ENCODE measurements around the gene SERPINE1. TPM values are rescaled to one million over a fixed set of nuclear protein-coding genes. Genes with fewer than 3 reads are reported as not detected.

Gene SERPINE1
- total and polyA plus RNA-seq, 2 of the 13 experiments (the other 11 are each of a cell fraction or from before 2014, with no cell fraction given), result 21.2 to 1,576 TPM

DNA sequence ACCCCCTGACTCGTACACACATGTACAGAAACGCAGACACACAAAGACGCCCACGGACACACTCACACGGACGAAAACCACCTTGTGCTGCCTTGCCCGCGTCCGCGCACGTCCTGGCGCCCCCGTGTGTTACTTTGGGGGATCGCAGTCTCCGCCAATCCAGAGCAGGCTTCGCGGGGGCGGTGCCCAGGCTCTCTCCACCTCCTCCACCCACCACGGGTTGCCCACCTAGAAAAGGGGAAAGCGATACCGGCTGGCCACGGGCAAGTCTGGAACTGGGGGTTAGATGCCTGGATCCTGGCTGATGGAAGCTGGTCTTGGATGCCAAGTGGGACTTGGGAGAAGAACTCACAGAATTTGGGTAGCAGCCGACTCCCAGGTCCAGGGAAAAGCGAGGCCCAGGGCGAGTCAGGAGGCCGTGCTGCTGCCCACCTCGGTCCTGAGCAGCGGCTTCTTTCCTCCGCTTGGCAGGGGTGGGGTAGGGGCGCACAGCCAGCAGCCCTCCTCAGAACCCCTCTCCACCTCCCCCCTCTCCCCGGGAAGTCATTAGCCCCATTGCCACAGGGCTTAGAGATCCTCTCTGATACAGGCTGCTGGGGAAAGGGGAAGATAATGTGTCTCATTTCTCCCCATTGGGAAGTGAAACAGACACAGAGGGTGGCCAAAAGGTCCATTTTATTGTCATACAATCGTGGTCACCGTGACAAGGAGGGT lies 43.1 kb downstream of the SERPINE1 start (continued):
- TF ChIP-seq, protein P1, sequence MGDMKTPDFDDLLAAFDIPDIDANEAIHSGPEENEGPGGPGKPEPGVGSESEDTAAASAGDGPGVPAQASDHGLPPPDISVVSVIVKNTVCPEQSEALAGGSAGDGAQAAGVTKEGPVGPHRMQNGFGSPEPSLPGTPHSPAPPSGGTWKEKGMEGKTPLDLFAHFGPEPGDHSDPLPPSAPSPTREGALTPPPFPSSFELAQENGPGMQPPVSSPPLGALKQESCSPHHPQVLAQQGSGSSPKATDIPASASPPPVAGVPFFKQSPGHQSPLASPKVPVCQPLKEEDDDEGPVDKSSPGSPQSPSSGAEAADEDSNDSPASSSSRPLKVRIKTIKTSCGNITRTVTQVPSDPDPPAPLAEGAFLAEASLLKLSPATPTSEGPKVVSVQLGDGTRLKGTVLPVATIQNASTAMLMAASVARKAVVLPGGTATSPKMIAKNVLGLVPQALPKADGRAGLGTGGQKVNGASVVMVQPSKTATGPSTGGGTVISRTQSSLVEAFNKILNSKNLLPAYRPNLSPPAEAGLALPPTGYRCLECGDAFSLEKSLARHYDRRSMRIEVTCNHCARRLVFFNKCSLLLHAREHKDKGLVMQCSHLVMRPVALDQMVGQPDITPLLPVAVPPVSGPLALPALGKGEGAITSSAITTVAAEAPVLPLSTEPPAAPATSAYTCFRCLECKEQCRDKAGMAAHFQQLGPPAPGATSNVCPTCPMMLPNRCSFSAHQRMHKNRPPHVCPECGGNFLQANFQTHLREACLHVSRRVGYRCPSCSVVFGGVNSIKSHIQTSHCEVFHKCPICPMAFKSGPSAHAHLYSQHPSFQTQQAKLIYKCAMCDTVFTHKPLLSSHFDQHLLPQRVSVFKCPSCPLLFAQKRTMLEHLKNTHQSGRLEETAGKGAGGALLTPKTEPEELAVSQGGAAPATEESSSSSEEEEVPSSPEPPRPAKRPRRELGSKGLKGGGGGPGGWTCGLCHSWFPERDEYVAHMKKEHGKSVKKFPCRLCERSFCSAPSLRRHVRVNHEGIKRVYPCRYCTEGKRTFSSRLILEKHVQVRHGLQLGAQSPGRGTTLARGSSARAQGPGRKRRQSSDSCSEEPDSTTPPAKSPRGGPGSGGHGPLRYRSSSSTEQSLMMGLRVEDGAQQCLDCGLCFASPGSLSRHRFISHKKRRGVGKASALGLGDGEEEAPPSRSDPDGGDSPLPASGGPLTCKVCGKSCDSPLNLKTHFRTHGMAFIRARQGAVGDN (CRISPR knock-in tag; IDR thresholded peaks at IDR 0.05), result peak; percentile 46
- TF ChIP-seq MAZ (IDR thresholded peaks at IDR 0.05; ENCODE audit: borderline replicate concordance, low read depth, low read length), result no peak
- no peak for TF ChIP-seq MAZ (CRISPR knock-in tag; IDR thresholded peaks at IDR 0.05; ENCODE audit: low read depth)
- TF ChIP-seq GFI1 (CRISPR knock-in tag; IDR thresholded peaks at IDR 0.05; ENCODE audit: borderline replicate concordance), result no peak
- peak; percentile 73 for TF ChIP-seq RAD21 (CRISPR knock-in tag; IDR thresholded peaks at IDR 0.05)
- TF ChIP-seq ISL2 (CRISPR knock-in tag; IDR thresholded peaks at IDR 0.05), result no peak
- TF ChIP-seq KAT8 (CRISPR knock-in tag; IDR thresholded peaks at IDR 0.05), result no peak
- no peak for TF ChIP-seq BHLHE40 (IDR thresholded peaks at IDR 0.05; ENCODE audit: low read length)
- 0 out of 2 replicates have a peak, but pooled peaks have one; percentile 12 for TF ChIP-seq FOXA3 (CRISPR knock-in tag; IDR thresholded peaks at IDR 0.05)
- TF ChIP-seq, protein P2, sequence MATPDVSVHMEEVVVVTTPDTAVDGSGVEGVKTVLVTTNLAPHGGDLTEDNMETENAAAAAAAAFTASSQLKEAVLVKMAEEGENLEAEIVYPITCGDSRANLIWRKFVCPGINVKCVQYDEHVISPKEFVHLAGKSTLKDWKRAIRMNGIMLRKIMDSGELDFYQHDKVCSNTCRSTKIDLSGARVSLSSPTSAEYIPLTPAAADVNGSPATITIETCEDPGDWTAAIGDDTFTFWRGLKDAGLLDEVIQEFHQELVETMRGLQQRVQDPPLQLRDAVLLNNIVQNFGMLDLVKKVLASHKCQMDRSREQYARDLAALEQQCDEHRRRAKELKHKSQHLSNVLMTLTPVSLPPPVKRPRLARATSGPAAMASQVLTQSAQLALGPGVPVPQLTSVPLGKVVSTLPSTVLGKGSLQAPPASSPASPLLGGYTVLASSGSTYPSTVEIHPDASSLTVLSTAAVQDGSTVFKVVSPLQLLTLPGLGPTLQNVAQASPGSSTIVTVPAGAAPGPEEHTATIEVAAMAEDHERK (CRISPR knock-in tag; IDR thresholded peaks at IDR 0.05; ENCODE audit: low read depth), result no peak
- TF ChIP-seq, protein P3, sequence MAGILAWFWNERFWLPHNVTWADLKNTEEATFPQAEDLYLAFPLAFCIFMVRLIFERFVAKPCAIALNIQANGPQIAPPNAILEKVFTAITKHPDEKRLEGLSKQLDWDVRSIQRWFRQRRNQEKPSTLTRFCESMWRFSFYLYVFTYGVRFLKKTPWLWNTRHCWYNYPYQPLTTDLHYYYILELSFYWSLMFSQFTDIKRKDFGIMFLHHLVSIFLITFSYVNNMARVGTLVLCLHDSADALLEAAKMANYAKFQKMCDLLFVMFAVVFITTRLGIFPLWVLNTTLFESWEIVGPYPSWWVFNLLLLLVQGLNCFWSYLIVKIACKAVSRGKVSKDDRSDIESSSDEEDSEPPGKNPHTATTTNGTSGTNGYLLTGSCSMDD (CRISPR knock-in tag; IDR thresholded peaks at IDR 0.05), result no peak
- no peak for TF ChIP-seq MZF1 (CRISPR knock-in tag; IDR thresholded peaks at IDR 0.05; ENCODE audit: borderline replicate concordance)
- peak; percentile 84; the same call in 1 of the 2 replicates for TF ChIP-seq NRL (CRISPR knock-in tag; IDR thresholded peaks at IDR 0.05; ENCODE audit: borderline replicate concordance)
- TF ChIP-seq NBN (conservative IDR thresholded peaks at IDR 0.05), result no peak
- no peak for TF ChIP-seq HIVEP1 (CRISPR knock-in tag; IDR thresholded peaks at IDR 0.05)
- TF ChIP-seq YEATS4 (CRISPR knock-in tag; IDR thresholded peaks at IDR 0.05; ENCODE audit: borderline replicate concordance), result no peak
- TF ChIP-seq, protein P4, sequence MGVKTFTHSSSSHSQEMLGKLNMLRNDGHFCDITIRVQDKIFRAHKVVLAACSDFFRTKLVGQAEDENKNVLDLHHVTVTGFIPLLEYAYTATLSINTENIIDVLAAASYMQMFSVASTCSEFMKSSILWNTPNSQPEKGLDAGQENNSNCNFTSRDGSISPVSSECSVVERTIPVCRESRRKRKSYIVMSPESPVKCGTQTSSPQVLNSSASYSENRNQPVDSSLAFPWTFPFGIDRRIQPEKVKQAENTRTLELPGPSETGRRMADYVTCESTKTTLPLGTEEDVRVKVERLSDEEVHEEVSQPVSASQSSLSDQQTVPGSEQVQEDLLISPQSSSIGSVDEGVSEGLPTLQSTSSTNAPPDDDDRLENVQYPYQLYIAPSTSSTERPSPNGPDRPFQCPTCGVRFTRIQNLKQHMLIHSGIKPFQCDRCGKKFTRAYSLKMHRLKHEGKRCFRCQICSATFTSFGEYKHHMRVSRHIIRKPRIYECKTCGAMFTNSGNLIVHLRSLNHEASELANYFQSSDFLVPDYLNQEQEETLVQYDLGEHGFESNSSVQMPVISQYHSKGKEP (CRISPR knock-in tag; IDR thresholded peaks at IDR 0.05), result no peak
- TF ChIP-seq THAP11 (CRISPR knock-in tag; IDR thresholded peaks at IDR 0.05), result 0 out of 2 replicates have a peak, but pooled peaks have one; percentile 28
- TF ChIP-seq, protein P5, sequence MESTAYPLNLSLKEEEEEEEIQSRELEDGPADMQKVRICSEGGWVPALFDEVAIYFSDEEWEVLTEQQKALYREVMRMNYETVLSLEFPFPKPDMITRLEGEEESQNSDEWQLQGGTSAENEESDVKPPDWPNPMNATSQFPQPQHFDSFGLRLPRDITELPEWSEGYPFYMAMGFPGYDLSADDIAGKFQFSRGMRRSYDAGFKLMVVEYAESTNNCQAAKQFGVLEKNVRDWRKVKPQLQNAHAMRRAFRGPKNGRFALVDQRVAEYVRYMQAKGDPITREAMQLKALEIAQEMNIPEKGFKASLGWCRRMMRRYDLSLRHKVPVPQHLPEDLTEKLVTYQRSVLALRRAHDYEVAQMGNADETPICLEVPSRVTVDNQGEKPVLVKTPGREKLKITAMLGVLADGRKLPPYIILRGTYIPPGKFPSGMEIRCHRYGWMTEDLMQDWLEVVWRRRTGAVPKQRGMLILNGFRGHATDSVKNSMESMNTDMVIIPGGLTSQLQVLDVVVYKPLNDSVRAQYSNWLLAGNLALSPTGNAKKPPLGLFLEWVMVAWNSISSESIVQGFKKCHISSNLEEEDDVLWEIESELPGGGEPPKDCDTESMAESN (CRISPR knock-in tag; conservative IDR thresholded peaks at IDR 0.05), result peak; percentile 38; the same call in 1 of the 2 replicates
- no peak for TF ChIP-seq ZNF33A (CRISPR knock-in tag; IDR thresholded peaks at IDR 0.05; ENCODE audit: borderline replicate concordance)

All from HepG2 (cell line).